Measurements from ENCODE around the gene HSP90AA1. TPM values are rescaled to one million over a fixed set of nuclear protein-coding genes. Genes with fewer than 3 reads are reported as not detected.

The HSP90AA1 gene
- total RNA-seq, 2 donors from 2014 or later, result 197 to 251 TPM

GRCh38 chr14:102125546-102125945 is 38.7 kb upstream of the HSP90AA1 start:
- 62 to 70% methylated on average over 5 of the region's 5 CpGs for WGBS, 2 donors
- TF ChIP-seq POLR2A (IDR thresholded peaks at IDR 0.05), result no peak
- TF ChIP-seq, protein P1, sequence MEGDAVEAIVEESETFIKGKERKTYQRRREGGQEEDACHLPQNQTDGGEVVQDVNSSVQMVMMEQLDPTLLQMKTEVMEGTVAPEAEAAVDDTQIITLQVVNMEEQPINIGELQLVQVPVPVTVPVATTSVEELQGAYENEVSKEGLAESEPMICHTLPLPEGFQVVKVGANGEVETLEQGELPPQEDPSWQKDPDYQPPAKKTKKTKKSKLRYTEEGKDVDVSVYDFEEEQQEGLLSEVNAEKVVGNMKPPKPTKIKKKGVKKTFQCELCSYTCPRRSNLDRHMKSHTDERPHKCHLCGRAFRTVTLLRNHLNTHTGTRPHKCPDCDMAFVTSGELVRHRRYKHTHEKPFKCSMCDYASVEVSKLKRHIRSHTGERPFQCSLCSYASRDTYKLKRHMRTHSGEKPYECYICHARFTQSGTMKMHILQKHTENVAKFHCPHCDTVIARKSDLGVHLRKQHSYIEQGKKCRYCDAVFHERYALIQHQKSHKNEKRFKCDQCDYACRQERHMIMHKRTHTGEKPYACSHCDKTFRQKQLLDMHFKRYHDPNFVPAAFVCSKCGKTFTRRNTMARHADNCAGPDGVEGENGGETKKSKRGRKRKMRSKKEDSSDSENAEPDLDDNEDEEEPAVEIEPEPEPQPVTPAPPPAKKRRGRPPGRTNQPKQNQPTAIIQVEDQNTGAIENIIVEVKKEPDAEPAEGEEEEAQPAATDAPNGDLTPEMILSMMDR (IDR thresholded peaks at IDR 0.05), result no peak
- Histone ChIP-seq H3K4me3 (no peak overlapping the region), H3K27ac (peak overlapping the region in 3 of 4 donors; percentile 24 to 66 (median 51)), H3K27me3 (no peaks in the 10 kb centered on the region), H3K4me1 (peaks cover 10% of the 10 kb centered on the region), H3K9me3 (no peaks in the 10 kb centered on the region), H3K36me3 (replicated peaks in 1 of 2; ENCODE audit: insufficient read depth in 1 of 2, low read depth in 2 of 2) (no peaks in the 10 kb centered on the region)
- ATAC-seq (peak; percentile 77), DNase-seq (no peak)
- intact Hi-C loops (cut with DNase I), result no loop called here

- ATAC-seq, result no peak
- intact Hi-C loops (cut with DNase I), result no loop called here
- Histone ChIP-seq H3K36me3 (replicated peaks in 1 of 2; ENCODE audit: insufficient read depth in 1 of 2, low read depth in 2 of 2) (no peaks in the 10 kb centered on the region), H3K9me3 (no peaks in the 10 kb centered on the region), H3K27me3 (no peaks in the 10 kb centered on the region), H3K27ac (no peak overlapping the region), H3K4me3 (no peak overlapping the region), H3K4me1 (peaks cover 10% of the 10 kb centered on the region)
- TF ChIP-seq POLR2A (IDR thresholded peaks at IDR 0.05), result no peak
- TF ChIP-seq, protein P1 (IDR thresholded peaks at IDR 0.05), result no peak
- DNase-seq, result no peak
Observed at GRCh38 chr14:102124419-102124818, 37.6 kb upstream of the HSP90AA1 start.

DNA sequence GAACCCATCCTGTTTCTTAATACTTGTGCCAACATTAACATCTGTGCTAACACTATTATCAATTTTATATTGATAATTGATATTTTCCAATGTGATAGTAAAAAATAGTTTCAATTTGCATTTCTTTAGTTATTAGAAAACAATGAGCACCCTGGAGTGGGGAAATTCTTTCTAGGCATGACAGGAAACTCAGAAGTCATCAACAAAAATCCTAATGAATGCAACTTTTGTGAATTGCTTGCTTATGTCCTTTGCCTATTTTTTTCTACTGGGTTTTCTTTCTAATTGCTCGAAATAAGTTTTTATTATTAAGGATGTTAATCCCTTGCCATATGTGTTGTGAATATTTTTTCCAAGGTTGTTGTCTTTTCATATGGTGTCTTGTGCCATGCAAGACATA is 34.7 kb upstream of the HSP90AA1 start:
- H3K4me1 ChIP-seq, result peaks cover 8% of the 10 kb centered on the region
- H3K27ac ChIP-seq, result no peak overlapping the region
- H3K36me3 ChIP-seq (replicated peaks in 1 of 2; ENCODE audit: insufficient read depth in 1 of 2, low read depth in 2 of 2), result no peaks in the 10 kb centered on the region
- no peaks in the 10 kb centered on the region for H3K9me3 ChIP-seq
- TF ChIP-seq, protein P1 (IDR thresholded peaks at IDR 0.05), result no peak
- no peak for TF ChIP-seq POLR2A (IDR thresholded peaks at IDR 0.05)
- intact Hi-C loops (cut with DNase I), result no loop called here
- H3K4me3 ChIP-seq, result no peak overlapping the region
- H3K27me3 ChIP-seq, result no peaks in the 10 kb centered on the region
- WGBS, 2 donors, result 67 to 81% methylated on average over 1 of the region's 1 CpG
- DNase-seq (no peak), ATAC-seq (no peak)

DNA sequence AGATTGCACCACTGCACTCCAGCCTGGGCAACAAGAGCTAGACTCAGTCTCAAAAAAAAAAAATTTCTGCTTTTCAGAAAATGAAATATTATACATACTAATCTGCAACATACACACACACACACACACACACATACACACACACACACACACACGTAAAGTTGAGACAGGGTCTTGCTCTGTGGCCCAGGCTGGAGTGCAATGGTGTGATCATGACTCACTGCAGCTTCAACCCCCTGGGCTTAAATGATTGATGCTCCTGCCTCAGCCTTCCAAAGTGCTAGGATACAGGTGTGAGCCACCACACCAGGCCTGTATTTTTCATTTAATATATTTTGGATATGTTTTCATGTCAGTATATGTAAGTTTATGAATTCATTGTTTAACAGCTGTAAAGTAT is 34.0 kb upstream of the HSP90AA1 start:
- WGBS, 2 donors, result 82 to 91% methylated on average over 1 of the region's 1 CpG
- H3K27ac ChIP-seq, result no peak overlapping the region
- no peaks in the 10 kb centered on the region for H3K27me3 ChIP-seq
- DNase-seq (no peak), ATAC-seq (no peak)
- H3K9me3 ChIP-seq, result no peaks in the 10 kb centered on the region
- no peaks in the 10 kb centered on the region for H3K36me3 ChIP-seq (replicated peaks in 1 of 2; ENCODE audit: insufficient read depth in 1 of 2, low read depth in 2 of 2)
- H3K4me1 ChIP-seq, result peaks cover 1% of the 10 kb centered on the region
- intact Hi-C loops (cut with DNase I), result no loop called here
- H3K4me3 ChIP-seq, result no peak overlapping the region
- TF ChIP-seq POLR2A (IDR thresholded peaks at IDR 0.05), result no peak
- TF ChIP-seq, protein P1 (IDR thresholded peaks at IDR 0.05), result no peak

- DNase-seq, result no peak
- no peak for TF ChIP-seq POLR2A (IDR thresholded peaks at IDR 0.05)
- TF ChIP-seq, protein P1 (IDR thresholded peaks at IDR 0.05), result no peak
- H3K36me3 ChIP-seq (replicated peaks in 1 of 2; ENCODE audit: insufficient read depth in 1 of 2, low read depth in 2 of 2), result no peaks in the 10 kb centered on the region
- no peaks in the 10 kb centered on the region for H3K9me3 ChIP-seq
- no peaks in the 10 kb centered on the region for H3K4me1 ChIP-seq
- no peak overlapping the region for H3K27ac ChIP-seq
- no peak overlapping the region for H3K4me3 ChIP-seq
- H3K27me3 ChIP-seq, result no peaks in the 10 kb centered on the region
- 100% methylated on average over 3 of the region's 3 CpGs; no CpG with 5 or more reads in 1 of the 2 donors for WGBS, 2 donors
- intact Hi-C loops (cut with DNase I), result no loop called here
- no peak for ATAC-seq
Observed at GRCh38 chr14:102117852-102118251, 31.0 kb upstream of the HSP90AA1 start.

Measured in body of pancreas (tissue), 4 donors.